GM12878 (cell line): Measurements from ENCODE around the gene PPM1J.

Experiments
- BMI1 ChIP-seq: fragments of 450-650 bp; IDR thresholded peaks from 2 replicates; pipeline ENCODE4 v1.6.1; 2016; ENCODE audit warnings: mild to moderate bottlenecking, moderate library complexity, borderline replicate concordance
- CBX3 ChIP-seq: fragments of 200-600 bp; sonication (generic); IDR thresholded peaks from 2 replicates; pipeline ENCODE4 v1.6.1; 2016; ENCODE audit warnings: low read depth, borderline replicate concordance
- EP300 ChIP-seq, 2 experiments: fragments of 150-350 bp in 1 of 2; IDR thresholded peaks; 2 replicates each; pipeline ENCODE4 v1.6.1; 2011 to 2012; ENCODE audit warnings: low read depth in 2 of 2, low read length in 2 of 2, borderline replicate concordance in 1 of 2, improper control_type of control experiment in 1 of 2, inconsistent platforms in 1 of 2; ENCODE audit not compliant: control insufficient read depth in 1 of 2
- EZH2 ChIP-seq: IDR thresholded peaks from 2 replicates; pipeline ENCODE4 v1.6.1; 2012; ENCODE audit warnings: low read depth, mild to moderate bottlenecking, control low read depth, inconsistent platforms, low read length, borderline replicate concordance; ENCODE audit not compliant: control insufficient read depth
- HDAC2 ChIP-seq: fragments of 200-600 bp; sonication (generic); IDR thresholded peaks from 2 replicates; pipeline ENCODE4 v1.6.1; 2017
- NFIC ChIP-seq: IDR thresholded peaks from 2 replicates; pipeline ENCODE4 v1.6.1; 2012; ENCODE audit warnings: low read depth, mild to moderate bottlenecking, inconsistent platforms, low read length, moderate library complexity
- SIN3A ChIP-seq: IDR thresholded peaks from 2 replicates; pipeline ENCODE4 v1.6.1; 2012; ENCODE audit warnings: low read depth, low read length, improper control_type of control experiment
- SMARCA5 ChIP-seq: fragments of 450-650 bp; IDR thresholded peaks from 2 replicates; pipeline ENCODE4 v1.6.1; 2017; ENCODE audit warnings: mild to moderate bottlenecking
- SREBF2 ChIP-seq: IDR thresholded peaks from 2 replicates; pipeline ENCODE4 v1.6.1; 2012; ENCODE audit warnings: mild to moderate bottlenecking, low read length
- ZNF207 ChIP-seq: fragments of 450-650 bp; IDR thresholded peaks from 2 replicates; pipeline ENCODE4 v1.6.1; 2014; ENCODE audit warnings: antibody characterized with exemption, mild to moderate bottlenecking, borderline replicate concordance
- TF ChIP-seq, protein P1 (sequence below), 3 experiments: IDR thresholded peaks in 2 of 3; conservative IDR thresholded peaks in 1 of 3; 2 replicates each; pipeline ENCODE4 v1.5.1; 2011; ENCODE audit warnings: low read depth in 3 of 3, low read length in 3 of 3, mild to moderate bottlenecking in 3 of 3, control low read depth in 2 of 3, moderate library complexity in 2 of 3, inconsistent platforms in 1 of 3, mixed read lengths in 1 of 3; ENCODE audit not compliant: control insufficient read depth in 2 of 3, insufficient read depth in 1 of 3; ENCODE audit errors: extremely low read depth in 1 of 3
- TF ChIP-seq, protein P2 (sequence below): fragments of 450-650 bp; formaldehyde crosslinking; IDR thresholded peaks from 2 replicates; pipeline ENCODE4 v1.4.0; 2022; ENCODE audit warnings: mild to moderate bottlenecking, moderate library complexity
- TF ChIP-seq, protein P3 (sequence below): IDR thresholded peaks from 2 replicates; pipeline ENCODE4 v1.6.1; 2012; ENCODE audit warnings: low read depth, low read length, improper control_type of control experiment

DNA sequence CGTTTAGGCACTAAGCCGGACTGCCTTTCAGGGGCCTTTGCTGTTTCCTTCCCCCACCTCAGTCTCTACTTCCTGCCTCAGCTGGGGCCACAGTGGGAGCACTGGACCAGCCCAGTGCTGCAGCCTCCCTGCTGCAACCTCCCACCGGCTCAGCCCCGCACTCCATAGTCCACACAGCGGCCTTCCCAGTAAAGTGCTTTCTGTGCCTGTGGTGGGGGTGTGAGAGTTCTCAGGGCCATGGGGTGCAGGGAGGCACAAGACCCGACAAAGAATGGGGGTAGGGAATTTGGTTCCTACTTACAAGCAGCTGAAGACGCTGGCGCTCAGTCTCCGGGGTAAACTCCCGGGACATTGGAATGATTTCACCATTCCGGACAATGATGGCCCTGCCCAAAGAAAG, 3.5 kb downstream of the PPM1J start:
- TF ChIP-seq, protein P1, sequence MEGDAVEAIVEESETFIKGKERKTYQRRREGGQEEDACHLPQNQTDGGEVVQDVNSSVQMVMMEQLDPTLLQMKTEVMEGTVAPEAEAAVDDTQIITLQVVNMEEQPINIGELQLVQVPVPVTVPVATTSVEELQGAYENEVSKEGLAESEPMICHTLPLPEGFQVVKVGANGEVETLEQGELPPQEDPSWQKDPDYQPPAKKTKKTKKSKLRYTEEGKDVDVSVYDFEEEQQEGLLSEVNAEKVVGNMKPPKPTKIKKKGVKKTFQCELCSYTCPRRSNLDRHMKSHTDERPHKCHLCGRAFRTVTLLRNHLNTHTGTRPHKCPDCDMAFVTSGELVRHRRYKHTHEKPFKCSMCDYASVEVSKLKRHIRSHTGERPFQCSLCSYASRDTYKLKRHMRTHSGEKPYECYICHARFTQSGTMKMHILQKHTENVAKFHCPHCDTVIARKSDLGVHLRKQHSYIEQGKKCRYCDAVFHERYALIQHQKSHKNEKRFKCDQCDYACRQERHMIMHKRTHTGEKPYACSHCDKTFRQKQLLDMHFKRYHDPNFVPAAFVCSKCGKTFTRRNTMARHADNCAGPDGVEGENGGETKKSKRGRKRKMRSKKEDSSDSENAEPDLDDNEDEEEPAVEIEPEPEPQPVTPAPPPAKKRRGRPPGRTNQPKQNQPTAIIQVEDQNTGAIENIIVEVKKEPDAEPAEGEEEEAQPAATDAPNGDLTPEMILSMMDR (IDR thresholded peaks at IDR 0.05 in 2 of 3, conservative IDR thresholded peaks at IDR 0.05 in 1 of 3; ENCODE audit: control insufficient read depth in 2 of 3, extremely low read depth in 1 of 3, insufficient read depth in 1 of 3, low read depth in 3 of 3, low read length in 3 of 3), result no peak
- TF ChIP-seq, protein P2, sequence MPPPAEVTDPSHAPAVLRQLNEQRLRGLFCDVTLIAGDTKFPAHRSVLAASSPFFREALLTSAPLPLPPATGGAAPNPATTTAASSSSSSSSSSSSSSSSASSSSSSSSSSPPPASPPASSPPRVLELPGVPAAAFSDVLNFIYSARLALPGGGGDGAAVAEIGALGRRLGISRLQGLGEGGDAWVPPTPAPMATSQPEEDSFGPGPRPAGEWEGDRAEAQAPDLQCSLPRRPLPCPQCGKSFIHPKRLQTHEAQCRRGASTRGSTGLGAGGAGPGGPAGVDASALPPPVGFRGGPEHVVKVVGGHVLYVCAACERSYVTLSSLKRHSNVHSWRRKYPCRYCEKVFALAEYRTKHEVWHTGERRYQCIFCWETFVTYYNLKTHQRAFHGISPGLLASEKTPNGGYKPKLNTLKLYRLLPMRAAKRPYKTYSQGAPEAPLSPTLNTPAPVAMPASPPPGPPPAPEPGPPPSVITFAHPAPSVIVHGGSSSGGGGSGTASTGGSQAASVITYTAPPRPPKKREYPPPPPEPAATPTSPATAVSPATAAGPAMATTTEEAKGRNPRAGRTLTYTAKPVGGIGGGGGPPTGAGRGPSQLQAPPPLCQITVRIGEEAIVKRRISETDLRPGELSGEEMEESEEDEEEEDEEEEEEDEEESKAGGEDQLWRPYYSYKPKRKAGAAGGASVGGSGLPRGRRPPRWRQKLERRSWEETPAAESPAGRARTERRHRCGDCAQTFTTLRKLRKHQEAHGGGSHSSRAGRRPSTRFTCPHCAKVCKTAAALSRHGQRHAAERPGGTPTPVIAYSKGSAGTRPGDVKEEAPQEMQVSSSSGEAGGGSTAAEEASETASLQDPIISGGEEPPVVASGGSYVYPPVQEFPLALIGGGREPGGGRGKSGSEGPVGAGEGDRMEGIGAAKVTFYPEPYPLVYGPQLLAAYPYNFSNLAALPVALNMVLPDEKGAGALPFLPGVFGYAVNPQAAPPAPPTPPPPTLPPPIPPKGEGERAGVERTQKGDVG (CRISPR knock-in tag), result no peak
- no peak for TF ChIP-seq SIN3A
- no peak for TF ChIP-seq SMARCA5
- no peak for TF ChIP-seq CBX3
- no peak for TF ChIP-seq EP300 (IDR thresholded peaks at IDR 0.05; ENCODE audit: borderline replicate concordance in 1 of 2, control insufficient read depth in 1 of 2, low read depth in 2 of 2, low read length in 2 of 2)
- TF ChIP-seq ZNF207, result no peak
- no peak for TF ChIP-seq EZH2
- TF ChIP-seq HDAC2, result no peak
- no peak for TF ChIP-seq NFIC
- TF ChIP-seq SREBF2, result no peak
- TF ChIP-seq, protein P3, sequence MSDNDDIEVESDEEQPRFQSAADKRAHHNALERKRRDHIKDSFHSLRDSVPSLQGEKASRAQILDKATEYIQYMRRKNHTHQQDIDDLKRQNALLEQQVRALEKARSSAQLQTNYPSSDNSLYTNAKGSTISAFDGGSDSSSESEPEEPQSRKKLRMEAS, result no peak
- no peak for TF ChIP-seq BMI1
